Measurements from ENCODE around the gene MS4A12.

MS4A12 gene

GRCh38 chr11:60468829-60469228 lies 23.7 kb upstream of the MS4A12 start:
- Histone ChIP-seq H3K9ac (ENCODE audit: low read length) (no peak overlapping the region), H3K4me1 (ENCODE audit: low read length) (no peaks in the 10 kb centered on the region), H3K27ac (ENCODE audit: low read length) (no peak overlapping the region), H2AFZ (ENCODE audit: low read depth, low read length) (no peak overlapping the region), H3K36me3 (replicated peaks; ENCODE audit: low read depth, low read length) (peaks cover 82% of the 10 kb centered on the region), H3K27me3 (ENCODE audit: low read depth, low read length) (no peaks in the 10 kb centered on the region), H3K4me2 (ENCODE audit: low read length) (no peak overlapping the region), H3K9me3 (ENCODE audit: insufficient read depth, low read length) (no peaks in the 10 kb centered on the region), H3K4me3 (ENCODE audit: low read length) (no peak overlapping the region), H4K20me1 (ENCODE audit: insufficient read depth, low read length) (peaks cover 61% of the 10 kb centered on the region), H3K79me2 (ENCODE audit: low read length) (peaks cover 13% of the 10 kb centered on the region; the same call in 1 of the 2 replicates)
- TF ChIP-seq EZH2phosphoT487 (IDR thresholded peaks at IDR 0.05; ENCODE audit: low read depth), result no peak

- peak; percentile 14; the same call in 1 of the 2 replicates for TF ChIP-seq CTCF (IDR thresholded peaks at IDR 0.05; ENCODE audit: low read depth, low read length)
- TF ChIP-seq EZH2phosphoT487 (IDR thresholded peaks at IDR 0.05; ENCODE audit: low read depth), result no peak
- Histone ChIP-seq H4K20me1 (ENCODE audit: insufficient read depth, low read length) (peaks cover 52% of the 10 kb centered on the region), H3K9me3 (ENCODE audit: insufficient read depth, low read length) (no peaks in the 10 kb centered on the region), H3K36me3 (replicated peaks; ENCODE audit: low read depth, low read length) (peaks cover 73% of the 10 kb centered on the region), H3K79me2 (ENCODE audit: low read length) (peaks cover 6% of the 10 kb centered on the region; the same call in 1 of the 2 replicates), H3K4me2 (ENCODE audit: low read length) (no peak overlapping the region), H3K9ac (ENCODE audit: low read length) (no peak overlapping the region), H3K4me1 (ENCODE audit: low read length) (no peaks in the 10 kb centered on the region), H3K27me3 (ENCODE audit: low read depth, low read length) (no peaks in the 10 kb centered on the region), H3K4me3 (ENCODE audit: low read length) (no peak overlapping the region), H3K27ac (ENCODE audit: low read length) (0 out of 2 replicates have a peak overlapping the region, but pooled peaks have one; percentile 14), H2AFZ (ENCODE audit: low read depth, low read length) (no peak overlapping the region)
Observed at GRCh38 chr11:60469723-60470122, 22.9 kb upstream of the MS4A12 start.

- no peak for TF ChIP-seq CTCF (IDR thresholded peaks at IDR 0.05; ENCODE audit: low read depth, low read length)
- no peak for TF ChIP-seq EZH2phosphoT487 (IDR thresholded peaks at IDR 0.05; ENCODE audit: low read depth)
- H3K36me3 ChIP-seq (replicated peaks; ENCODE audit: low read depth, low read length), result peaks cover 30% of the 10 kb centered on the region
- no peaks in the 10 kb centered on the region for H3K79me2 ChIP-seq (ENCODE audit: low read length)
- peak overlapping the region; percentile 55 for H3K27ac ChIP-seq (ENCODE audit: low read length)
- no peaks in the 10 kb centered on the region for H3K27me3 ChIP-seq (ENCODE audit: low read depth, low read length)
- H3K4me3 ChIP-seq (ENCODE audit: low read length), result peak overlapping the region; percentile 3; the same call in 1 of the 2 replicates
- H3K9me3 ChIP-seq (ENCODE audit: insufficient read depth, low read length), result peaks cover 22% of the 10 kb centered on the region
- no peak overlapping the region for H3K9ac ChIP-seq (ENCODE audit: low read length)
- H4K20me1 ChIP-seq (ENCODE audit: insufficient read depth, low read length), result no peaks in the 10 kb centered on the region
- H2AFZ ChIP-seq (ENCODE audit: low read depth, low read length), result no peak overlapping the region
- H3K4me2 ChIP-seq (ENCODE audit: low read length), result peak overlapping the region; percentile 34
- peaks cover 22% of the 10 kb centered on the region for H3K4me1 ChIP-seq (ENCODE audit: low read length)
Observed at GRCh38 chr11:60477035-60477445, 15.5 kb upstream of the MS4A12 start.

GRCh38 chr11:60482361-60482760 lies 10.2 kb upstream of the MS4A12 start:
- H3K27me3 ChIP-seq (ENCODE audit: low read depth, low read length), result no peaks in the 10 kb centered on the region
- peaks cover 50% of the 10 kb centered on the region for H3K4me1 ChIP-seq (ENCODE audit: low read length)
- no peak overlapping the region; the same call in 1 of the 2 replicates for H3K4me3 ChIP-seq (ENCODE audit: low read length)
- no peaks in the 10 kb centered on the region for H4K20me1 ChIP-seq (ENCODE audit: insufficient read depth, low read length)
- H3K9me3 ChIP-seq (ENCODE audit: insufficient read depth, low read length), result peaks cover 38% of the 10 kb centered on the region
- peak overlapping the region; percentile 50 for H2AFZ ChIP-seq (ENCODE audit: low read depth, low read length)
- H3K79me2 ChIP-seq (ENCODE audit: low read length), result no peaks in the 10 kb centered on the region
- no peak for TF ChIP-seq CTCF (IDR thresholded peaks at IDR 0.05; ENCODE audit: low read depth, low read length)
- TF ChIP-seq EZH2phosphoT487 (IDR thresholded peaks at IDR 0.05; ENCODE audit: low read depth), result no peak
- H3K36me3 ChIP-seq (replicated peaks; ENCODE audit: low read depth, low read length), result peaks cover 52% of the 10 kb centered on the region
- no peak overlapping the region; the same call in 1 of the 2 replicates for H3K27ac ChIP-seq (ENCODE audit: low read length)
- no peak overlapping the region for H3K9ac ChIP-seq (ENCODE audit: low read length)
- peak overlapping the region; percentile 14 for H3K4me2 ChIP-seq (ENCODE audit: low read length)
